Neural cell (in vitro differentiated cells): ENCODE data around the gene IL10RA.
"Not testable (repeated sequence)": the region's sequence is repeated elsewhere in the genome, so short reads cannot be mapped to it uniquely, and the experiment has no call there.

Source experiments
- CTCF ChIP-seq: fragments of 450-650 bp; IDR thresholded peaks from 2 replicates; pipeline ENCODE4 v1.5.1; 2014; ENCODE audit warnings: antibody characterized with exemption, mild to moderate bottlenecking, moderate library complexity; ENCODE audit not compliant: poor library complexity, severe bottlenecking
- EP300 ChIP-seq: fragments of 450-650 bp; conservative IDR thresholded peaks from 2 replicates; pipeline ENCODE4 v1.6.1; 2014; ENCODE audit warnings: antibody characterized with exemption, mild to moderate bottlenecking, moderate library complexity; ENCODE audit not compliant: poor library complexity, severe bottlenecking
- EZH2 ChIP-seq: fragments of 200-600, 300-800 bp; shearing (Covaris generic), sonication (generic); IDR thresholded peaks from 2 replicates; pipeline ENCODE4 v1.6.1; 2014; ENCODE audit warnings: antibody characterized with exemption, low read length, borderline replicate concordance, mild to moderate bottlenecking; ENCODE audit not compliant: insufficient read depth, poor library complexity, severe bottlenecking
- POLR2AphosphoS5 ChIP-seq: IDR thresholded peaks from 2 replicates; pipeline ENCODE4 v1.6.1; 2012
- SMC3 ChIP-seq: fragments of 450-650 bp; conservative IDR thresholded peaks from 2 replicates; pipeline ENCODE4 v1.6.1; 2014; ENCODE audit warnings: antibody characterized with exemption, mild to moderate bottlenecking, moderate library complexity; ENCODE audit not compliant: poor library complexity
- TAF1 ChIP-seq: IDR thresholded peaks from 2 replicates; pipeline ENCODE4 v1.6.1; 2012; ENCODE audit warnings: low read depth

GRCh38 chr11:117947751-117948150 is 38.4 kb upstream of the IL10RA start:
- TF ChIP-seq CTCF, EP300, EZH2, POLR2AphosphoS5, SMC3, TAF1: not testable (repeated sequence)
